ENCODE data around the gene SGCA.

The SGCA gene

GRCh38 chr17:50149417-50150353 is 16.1 kb upstream of the SGCA start:
- DNase-seq (ENCODE audit: low read depth) = no peak

- no peak for DNase-seq (ENCODE audit: low read depth)
Measured at GRCh38 chr17:50150354-50151040, 15.3 kb upstream of the SGCA start, which contains the start of gene PPP1R9B. TSS of gene PPP1R9B (minus strand) at chr17:50150677. CDS start at chr17:50150513, 164 bp downstream.

GRCh38 chr17:50151041-50151936 is 14.5 kb upstream of the SGCA start:
- peak; percentile 71 for DNase-seq (ENCODE audit: low read depth)

DNA sequence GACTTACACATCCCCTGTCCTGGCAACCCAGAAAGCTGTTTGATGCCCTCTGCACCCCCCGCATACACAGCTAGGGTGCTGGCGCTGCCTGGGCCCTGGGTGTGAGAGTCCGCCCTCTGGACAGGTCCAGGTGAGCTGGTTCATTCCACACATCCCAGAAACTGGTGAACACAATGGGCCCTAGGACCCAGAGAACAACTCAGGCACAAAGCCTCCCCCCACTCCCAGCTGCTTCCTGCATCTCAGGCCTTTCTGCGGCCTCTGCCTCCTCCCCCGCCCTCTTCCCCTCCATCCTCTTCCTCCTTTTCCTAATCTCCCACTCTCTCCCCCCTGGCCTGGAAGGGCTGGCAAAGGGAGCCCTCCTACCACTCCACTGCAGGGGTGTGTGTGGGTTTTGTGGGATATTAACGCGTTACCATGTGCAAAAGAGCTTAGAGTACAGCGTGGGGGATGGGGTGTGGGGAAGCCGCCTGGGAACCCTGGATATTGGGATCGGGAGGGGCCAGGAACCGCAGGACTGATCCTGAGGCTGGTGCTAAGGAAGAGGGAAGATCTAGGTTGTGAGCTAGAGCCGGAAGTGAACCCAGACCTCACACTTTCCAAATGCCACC is 13.8 kb upstream of the SGCA start:
- peak; percentile 78 for DNase-seq (ENCODE audit: low read depth)

- DNase-seq (ENCODE audit: low read depth) = no peak
Measured at GRCh38 chr17:50152736-50153135, 13.1 kb upstream of the SGCA start.

DNA sequence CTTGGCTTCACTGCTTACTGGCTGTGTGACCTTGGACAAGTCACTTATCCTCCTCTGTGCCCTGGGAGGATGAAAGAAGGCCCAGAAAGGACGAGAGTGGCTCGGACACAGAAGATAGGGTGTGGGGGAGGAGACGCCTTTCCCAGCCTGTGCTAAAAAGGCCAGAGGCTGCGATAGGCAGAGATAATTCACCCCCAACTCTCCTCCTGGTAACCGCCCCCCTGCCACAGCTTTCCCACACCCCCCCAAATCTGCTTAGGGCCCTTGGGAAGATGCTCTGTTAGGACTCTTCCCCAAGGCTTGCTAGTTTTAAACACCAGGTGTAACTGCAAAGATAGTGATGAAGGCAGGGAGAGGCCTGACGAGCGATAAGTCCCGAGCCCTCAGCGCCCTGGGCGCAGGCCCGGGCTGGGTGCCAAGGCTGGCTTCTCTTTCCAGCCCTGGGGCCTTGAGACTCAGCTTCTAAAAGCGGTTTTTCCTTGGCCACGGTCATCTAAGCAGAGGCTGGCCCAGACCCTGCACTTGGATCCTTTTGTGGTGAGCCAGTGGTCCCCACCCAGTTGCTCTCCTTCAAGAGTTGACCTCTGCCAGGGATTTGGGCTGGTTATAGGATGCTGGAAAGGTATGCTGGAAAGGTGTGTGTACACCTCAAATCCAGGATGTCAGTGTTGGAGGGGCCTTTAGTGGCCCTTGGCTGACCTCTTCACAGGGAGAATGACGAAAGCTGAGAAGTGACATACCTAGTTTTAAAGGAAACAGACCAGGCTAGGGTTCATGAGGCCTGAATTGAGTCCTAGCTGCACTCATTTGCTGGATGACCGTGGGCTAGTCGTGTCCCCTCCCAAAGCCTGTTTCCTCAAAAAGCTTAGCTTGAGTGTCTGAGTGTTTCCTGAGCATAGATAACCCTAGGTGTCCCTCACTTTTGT is 11.9 kb upstream of the SGCA start:
- no peak for DNase-seq (ENCODE audit: low read depth)

DNA sequence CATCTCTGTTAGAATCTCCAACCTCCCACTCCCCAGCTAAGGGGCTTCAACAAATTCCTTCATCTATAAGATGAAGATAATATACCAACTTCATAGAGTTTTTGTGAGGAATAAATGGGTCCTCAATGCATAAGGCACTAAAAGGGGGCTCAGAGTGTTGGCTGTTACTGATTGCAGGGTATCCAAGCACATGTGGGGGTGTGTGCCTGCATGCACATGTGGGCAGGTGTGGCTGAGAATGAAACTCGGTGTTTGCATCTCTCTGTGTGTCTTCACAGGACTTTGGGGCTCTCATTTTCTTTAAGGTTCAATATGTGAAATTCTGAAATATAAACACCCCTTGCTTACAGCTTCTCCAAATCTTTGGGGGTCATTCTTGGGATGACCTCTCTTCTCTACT is 11.2 kb upstream of the SGCA start:
- DNase-seq (ENCODE audit: low read depth) = no peak

DNA sequence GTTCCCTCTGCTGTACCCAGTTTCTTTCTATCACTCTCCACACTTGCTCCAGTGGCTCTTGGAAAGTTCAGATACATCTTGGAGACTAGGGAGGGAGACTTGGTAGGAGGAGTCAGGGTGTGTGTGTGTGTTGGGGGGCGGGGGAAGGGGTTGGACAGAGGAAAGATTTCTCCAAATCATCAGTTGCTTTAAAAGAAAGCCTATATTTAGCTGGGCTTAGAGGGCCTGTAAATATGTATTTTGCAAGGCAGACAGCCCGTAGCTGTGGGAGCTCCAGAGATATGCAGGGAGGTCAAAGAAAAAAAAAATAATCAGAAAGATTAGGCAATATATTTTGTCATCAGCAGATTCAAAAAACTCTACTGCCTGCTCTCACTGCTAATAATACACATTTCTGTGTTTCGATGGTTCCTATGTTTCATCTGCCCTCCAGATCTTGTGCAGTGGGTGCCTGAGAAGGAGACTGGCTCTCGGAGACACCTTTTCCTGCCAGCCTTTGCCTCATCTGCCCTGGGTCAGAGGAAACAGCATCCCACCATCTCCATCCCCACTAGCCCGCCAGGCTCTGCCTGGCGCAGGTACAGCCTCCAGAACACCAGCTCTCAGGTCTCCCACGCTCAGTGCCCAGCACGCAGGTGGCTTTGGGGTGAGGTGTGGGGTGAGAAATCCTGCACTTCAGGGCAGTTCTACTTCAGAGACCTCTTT is 10.5 kb upstream of the SGCA start:
- no peak for DNase-seq (ENCODE audit: low read depth)

DNA sequence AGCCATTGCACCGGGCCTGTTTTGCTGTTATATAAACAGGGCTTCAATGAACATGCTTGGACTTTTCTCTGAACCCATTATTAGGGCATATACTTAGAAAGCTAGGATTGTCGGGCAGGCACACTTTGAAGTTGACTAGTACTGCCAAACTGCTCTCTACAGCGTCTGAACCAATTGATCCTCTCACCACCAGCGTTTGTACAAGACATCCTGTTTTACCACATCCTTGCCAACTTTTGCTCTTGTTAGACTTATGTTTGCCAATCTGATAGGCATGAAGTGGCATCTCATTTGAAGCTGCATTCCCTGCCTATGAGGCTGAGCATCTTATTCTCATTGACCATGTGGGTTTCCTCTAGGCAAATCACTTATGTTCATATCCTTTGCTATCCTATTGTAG is 7.9 kb upstream of the SGCA start:
- no peak for DNase-seq (ENCODE audit: low read depth)

- peak; percentile 68 for DNase-seq (ENCODE audit: low read depth)
Measured at GRCh38 chr17:50161023-50161910, 4.5 kb upstream of the SGCA start.

- no peak for DNase-seq (ENCODE audit: low read depth)
Measured at GRCh38 chr17:50161911-50162288, 3.9 kb upstream of the SGCA start.

DNA sequence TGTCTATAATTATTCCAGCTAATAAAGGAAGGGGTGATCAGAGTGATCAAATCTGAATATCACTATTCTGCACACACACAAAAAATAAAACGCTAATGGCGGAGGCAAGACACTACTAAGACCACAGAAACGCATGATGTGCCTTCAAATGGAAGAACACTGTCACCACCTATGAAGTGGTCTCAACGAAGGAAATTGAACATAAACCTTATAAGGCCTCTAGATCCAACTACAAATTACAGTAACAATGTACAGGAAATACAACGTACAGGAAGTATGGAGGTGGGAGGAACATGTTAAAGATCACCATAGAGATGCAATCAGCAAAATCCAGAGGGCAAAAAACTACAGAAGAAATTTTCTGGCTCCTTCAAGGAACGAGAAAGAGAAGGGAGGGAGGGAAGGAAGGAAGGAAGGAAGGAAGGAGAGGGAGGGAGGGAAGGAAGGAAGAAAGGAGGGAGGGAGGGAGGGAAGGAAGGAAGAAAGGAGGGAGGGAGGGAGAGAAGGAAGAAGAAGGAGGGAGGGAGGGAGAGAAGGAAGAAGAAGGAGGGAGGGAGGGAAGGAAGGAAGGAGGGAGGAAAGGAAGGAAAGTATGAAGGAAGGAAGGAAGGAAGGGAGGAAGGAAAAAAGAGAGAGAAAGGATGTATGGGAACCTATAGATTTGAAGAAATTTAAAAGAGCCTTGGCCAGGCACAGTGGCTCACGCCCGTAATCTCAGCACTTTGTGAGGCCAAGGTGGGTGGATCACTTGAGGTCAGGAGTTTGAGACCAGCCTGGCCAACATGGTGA is 3.1 kb upstream of the SGCA start:
- DNase-seq (ENCODE audit: low read depth) = no peak

- no peak for DNase-seq (ENCODE audit: low read depth)
Measured at GRCh38 chr17:50163843-50164696, 1.7 kb upstream of the SGCA start.

DNA sequence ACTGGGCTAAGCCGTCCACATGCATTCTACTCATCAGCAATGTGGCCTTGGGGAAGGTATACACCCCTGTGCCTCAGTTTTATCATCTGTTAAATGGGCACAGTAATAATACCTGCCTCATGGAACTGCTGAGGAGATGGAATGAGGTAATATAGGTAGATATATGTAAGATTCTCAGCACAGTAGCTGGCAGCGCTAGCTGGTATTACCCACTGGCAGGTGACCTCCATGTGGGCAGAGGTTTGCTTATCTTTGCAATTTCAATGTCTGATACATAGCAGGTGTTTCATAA is 1.2 kb upstream of the SGCA start:
- no peak for DNase-seq (ENCODE audit: low read depth)

GRCh38 chr17:50165066-50165465 is 739 bp upstream of the SGCA start:
- no peak for DNase-seq (ENCODE audit: low read depth)

DNA sequence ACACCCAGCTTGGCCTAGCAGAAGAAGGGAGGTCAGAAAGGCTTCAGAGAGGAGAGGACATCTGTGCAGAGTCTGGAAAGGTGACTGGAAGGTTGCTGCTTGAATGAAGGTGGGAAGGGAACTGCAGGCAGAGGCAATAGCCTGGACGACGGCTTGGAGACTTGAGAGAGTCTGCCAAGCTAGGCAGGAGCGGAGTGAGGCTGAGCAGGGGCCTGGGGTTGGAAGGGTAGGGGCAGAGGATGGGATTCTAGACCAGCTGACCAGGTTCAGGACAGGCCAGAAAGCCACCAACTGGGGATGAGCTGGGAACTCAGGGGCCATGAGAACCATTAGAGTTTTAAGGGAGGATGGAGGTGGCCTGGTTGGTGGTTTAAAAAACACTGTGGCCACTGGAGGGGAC is 339 bp upstream of the SGCA start:
- no peak for DNase-seq (ENCODE audit: low read depth)

DNA sequence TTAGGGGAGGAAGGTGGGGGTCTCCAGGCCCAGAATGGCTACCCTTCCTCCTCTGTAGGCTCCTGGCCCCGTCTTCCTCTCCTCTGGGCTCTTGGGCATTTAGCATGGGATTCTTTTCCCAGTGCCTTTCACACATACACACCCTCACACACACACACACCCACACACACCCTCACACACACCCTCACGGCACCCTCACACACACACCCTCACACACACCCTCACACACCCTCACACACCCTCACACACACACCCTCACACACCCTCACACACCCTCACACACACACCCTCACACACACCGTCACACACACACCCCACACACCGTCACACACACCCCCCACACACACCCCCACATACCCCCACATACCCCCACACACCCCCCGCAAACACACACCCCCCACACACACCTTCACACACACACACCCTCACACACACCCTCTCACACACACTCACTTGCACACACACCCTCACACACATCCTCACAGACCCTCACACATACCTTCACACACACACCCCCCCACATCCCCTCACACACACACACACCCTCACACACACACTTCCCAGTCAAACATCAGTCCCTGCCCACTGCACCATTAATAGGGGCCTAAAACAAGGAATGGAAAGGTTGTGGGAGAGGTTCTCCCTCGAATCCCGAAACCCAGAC is 845 bp downstream of the SGCA start:
- DNase-seq (ENCODE audit: low read depth) = no peak

Data from HS-5 (cell line).